ENCODE results near the gene PAFAH1B2. TPM values are rescaled to one million over a fixed set of nuclear protein-coding genes. Genes with fewer than 3 reads are reported as not detected.
"Not testable (repeated sequence)": the region's sequence is repeated elsewhere in the genome, so short reads cannot be mapped to it uniquely, and the experiment has no call there.

PAFAH1B2 gene
- total RNA-seq, 1 donor from 2014 or later: 188 TPM

GRCh38 chr11:117172724-117173421 lies 28.8 kb downstream of the PAFAH1B2 start:
- peak; percentile 60 to 81 for DNase-seq (ENCODE audit: low read depth in 2 of 2)

GRCh38 chr11:117175104-117175503 lies 31.0 kb downstream of the PAFAH1B2 start:
- DNase-seq (ENCODE audit: low read depth in 2 of 2): no peak

GRCh38 chr11:117175781-117176180 lies 31.7 kb downstream of the PAFAH1B2 start:
- no peak for DNase-seq (ENCODE audit: low read depth in 2 of 2)

GRCh38 chr11:117176186-117176585 lies 32.1 kb downstream of the PAFAH1B2 start:
- DNase-seq (ENCODE audit: low read depth in 2 of 2): no peak

GRCh38 chr11:117177534-117178209 lies 33.6 kb downstream of the PAFAH1B2 start:
- peak in 1 of 2 donors; percentile 56 for DNase-seq (ENCODE audit: low read depth in 2 of 2)

GRCh38 chr11:117178210-117179034 lies 34.3 kb downstream of the PAFAH1B2 start, which contains the start of gene SIDT2:
Gene SIDT2, plus strand, starts transcription at chr11:117178743. Its CDS starts 521 bp downstream, at chr11:117179264.
- DNase-seq (ENCODE audit: low read depth in 2 of 2): peak; percentile 95

- DNase-seq (ENCODE audit: low read depth in 2 of 2): peak; percentile 26 to 33
These were observed 35.2 kb downstream of the PAFAH1B2 start for GRCh38 chr11:117179048-117179999.

GRCh38 chr11:117180020-117180419 lies 35.9 kb downstream of the PAFAH1B2 start:
- DNase-seq (ENCODE audit: low read depth in 2 of 2): no peak

- peak; percentile 92 for DNase-seq (ENCODE audit: low read depth in 2 of 2)
These were observed 36.8 kb downstream of the PAFAH1B2 start for GRCh38 chr11:117180661-117181585.

GRCh38 chr11:117181586-117182550 lies 37.8 kb downstream of the PAFAH1B2 start:
- no peak for DNase-seq (ENCODE audit: low read depth in 2 of 2)

- DNase-seq (ENCODE audit: low read depth in 2 of 2): no peak
These were observed 38.5 kb downstream of the PAFAH1B2 start for GRCh38 chr11:117182551-117182935.

GRCh38 chr11:117183178-117183577 lies 39.1 kb downstream of the PAFAH1B2 start:
- not testable (repeated sequence) for DNase-seq (ENCODE audit: low read depth in 2 of 2)

- no peak for DNase-seq (ENCODE audit: low read depth in 2 of 2)
These were observed 39.8 kb downstream of the PAFAH1B2 start for GRCh38 chr11:117183724-117184349.

GRCh38 chr11:117185736-117186430 lies 41.8 kb downstream of the PAFAH1B2 start:
- DNase-seq (ENCODE audit: low read depth in 2 of 2): no peak

- DNase-seq (ENCODE audit: low read depth in 2 of 2): no peak
These were observed 42.3 kb downstream of the PAFAH1B2 start for GRCh38 chr11:117186431-117186761.

- DNase-seq (ENCODE audit: low read depth in 2 of 2): no peak
These were observed 42.9 kb downstream of the PAFAH1B2 start for GRCh38 chr11:117187007-117187406.

- DNase-seq (ENCODE audit: low read depth in 2 of 2): no peak
These were observed 43.3 kb downstream of the PAFAH1B2 start for GRCh38 chr11:117187428-117187798.
